HepG2 (cell line): ENCODE measurements around the gene ADGRV1. TPM values are rescaled to one million over a fixed set of nuclear protein-coding genes. Genes with fewer than 3 reads are reported as not detected.

Experiments
- ATAC-seq: fragments of 200-7000 bp; cut with Tn5 transposase; 3 replicates; pipeline ENCODE4 v1.9.1; 2020; ENCODE audit warnings: mild to moderate bottlenecking, moderate library complexity
- BruUV-seq: library from RNA; stranded (reverse); fragments of 400-500 nt; replicated peaks from 2 replicates; lab custom pipeline; 2021; lab: Mats Ljungman, UMichigan
- CTCF ChIA-PET: fragments of 300-600 bp; formaldehyde crosslinking; extraction: SDS; loops from one replicate; lab custom pipeline; 2021; ENCODE audit warnings: low total read pairs, inconsistent platforms, low intra/inter-chr PET ratio; lab: Yijun Ruan, JAX
- POLR2A ChIA-PET: fragments of 350-600 bp; sonication (Branson Sonifier 250); formaldehyde crosslinking; loops from one replicate; lab custom pipeline; 2020; ENCODE audit warnings: antibody characterized with exemption, inconsistent platforms; lab: Yijun Ruan, JAX
- DNase-seq: peaks from one replicate; pipeline ENCODE4 v3.0.0-alpha.2; 2015; ENCODE audit warnings: low spot score
- FAIRE-seq: peaks from 3 replicates; lab custom pipeline; 2011; peaks lifted over from hg19 to GRCh38; lab: Jason Lieb, UNC
- H2AFZ ChIP-seq: one replicate; pipeline ENCODE4 v1.6.1; 2011; ENCODE audit warnings: low read length, inconsistent platforms
- H3K27ac ChIP-seq: fragments of 300-600 bp; 3 replicates; pipeline ENCODE4 v1.8.0; 2011; ENCODE audit warnings: mixed run types, mild to moderate bottlenecking, mixed read lengths, low read length, inconsistent platforms; ENCODE audit not compliant: insufficient read depth; ENCODE audit errors: extremely low read length
- H3K27me3 ChIP-seq, 2 experiments: fragments of 200-600 bp in 1 of 2; 2 replicates in 1 of 2; 3 replicates in 1 of 2; pipeline versions ENCODE4 v1.6.0 to v1.8.0; 2011; ENCODE audit warnings: low read length in 2 of 2, mild to moderate bottlenecking in 2 of 2, moderate library complexity in 2 of 2, inconsistent platforms in 1 of 2; ENCODE audit not compliant: insufficient read depth in 2 of 2, control insufficient read depth in 1 of 2
- H3K36me3 ChIP-seq, 2 experiments: fragments of 200-600 bp in 1 of 2; replicated peaks in 1 of 2; 2 replicates in 1 of 2; 3 replicates in 1 of 2; pipeline versions ENCODE4 v1.5.1 to v1.8.0; 2011; ENCODE audit warnings: low read length in 2 of 2, inconsistent platforms in 1 of 2; ENCODE audit not compliant: insufficient read depth in 2 of 2, control insufficient read depth in 1 of 2
- H3K4me1 ChIP-seq: 2 replicates; pipeline ENCODE4 v1.5.1; 2012; ENCODE audit warnings: low read length, inconsistent platforms; ENCODE audit not compliant: insufficient read depth
- H3K4me2 ChIP-seq: 2 replicates; pipeline ENCODE4 v1.6.0; 2011; ENCODE audit warnings: low read depth, low read length, inconsistent platforms
- H3K4me3 ChIP-seq, 3 experiments: fragments of 200-600 bp in 1 of 3; sonication (generic), shearing (Covaris generic) in 1 of 3; replicated peaks in 1 of 3; 2 replicates each; pipeline ENCODE4 v1.5.1; 2011 to 2016; ENCODE audit warnings: low read length in 3 of 3, inconsistent platforms in 2 of 3, low read depth in 2 of 3, mild to moderate bottlenecking in 2 of 3, control low read depth in 1 of 3, mixed read lengths in 1 of 3; ENCODE audit not compliant: insufficient read depth in 1 of 3
- H3K79me2 ChIP-seq: one replicate; pipeline ENCODE4 v1.6.1; 2011; ENCODE audit warnings: low read length, inconsistent platforms; ENCODE audit not compliant: insufficient read depth
- H3K9ac ChIP-seq: 2 replicates; pipeline ENCODE4 v1.6.0; 2011; ENCODE audit warnings: mild to moderate bottlenecking, low read depth, low read length, inconsistent platforms; ENCODE audit not compliant: insufficient read depth
- H3K9me3 ChIP-seq: 2 replicates; pipeline ENCODE4 v1.5.1; 2012; ENCODE audit warnings: mild to moderate bottlenecking, low read length
- H4K20me1 ChIP-seq: 2 replicates; pipeline ENCODE4 v1.6.0; 2011; ENCODE audit warnings: inconsistent platforms, mild to moderate bottlenecking, low read length, moderate library complexity; ENCODE audit not compliant: insufficient read depth
- CBX1 ChIP-seq: IDR thresholded peaks from one replicate; pipeline ENCODE4 v1.6.1; 2016; ENCODE audit warnings: antibody characterized with exemption, low read depth
- TAF15 ChIP-seq: fragments of 200-400 bp; formaldehyde crosslinking; IDR thresholded peaks from one replicate; pipeline ENCODE4 v1.6.1; 2018; ENCODE audit warnings: mild to moderate bottlenecking, low read depth, low read length; ENCODE audit not compliant: poor library complexity, severe bottlenecking
- ZNF441 ChIP-seq: sonication (generic); formaldehyde crosslinking; IDR thresholded peaks from 2 replicates; pipeline ENCODE4 v1.7.0; 2021; ENCODE audit warnings: missing genetic modification reagents, borderline replicate concordance
- WGBS: methylation state at CpG from one replicate; pipeline ENCODE4 v1.1.6; 2017; ENCODE audit warnings: low lambda C conversion rate; 5-methylcytosine and 5-hydroxymethylcytosine counted together
- in situ Hi-C: cut with HindIII; loops from 2 replicates; pipeline ENCODE4 v1.10.0; 2017; ENCODE audit warnings: low pct_unique_long_range_greater_than_20kb; ENCODE audit not compliant: extremely low pct_ligation_motif_present
- intact Hi-C: fragments of 100-400 bp; cut with micrococcal nuclease; formaldehyde crosslinking; loops from one replicate; pipeline ENCODE4 v1.10.0; 2022; ENCODE audit not compliant: unreplicated experiment
- polyA plus RNA-seq, 8 experiments: library from polyadenylated mRNA; depleted of rRNA in 3 of 8; stranded (reverse) in 7 of 8; unstranded in 1 of 8; fragments of >200 nt; fragmentation: Illumina TruSeq in 4 of 8; extraction: Trizol in 4 of 8; gene quantifications; 2 replicates each; pipeline versions ENCODE4 v1.2.1 to v1.2.3, GENCODE V29; 2011 to 2016; ENCODE audit warnings: low read depth in 4 of 8, missing spikeins in 1 of 8, mixed read lengths in 1 of 8; ENCODE audit not compliant: insufficient read depth in 1 of 8
- total RNA-seq, 5 experiments: library from RNA; depleted of rRNA; stranded (reverse); fragments of >200 nt; fragmentation: Illumina TruSeq; extraction: Trizol; gene quantifications; 2 replicates each; pipeline ENCODE4 v1.2.3, GENCODE V29; 2016; ENCODE audit warnings: low read depth in 1 of 5
- TF ChIP-seq, protein P1 (sequence below): sonication (generic); formaldehyde crosslinking; conservative IDR thresholded peaks from 2 replicates; pipeline ENCODE4 v1.4.0; 2020; ENCODE audit warnings: mild to moderate bottlenecking, missing genetic modification reagents, moderate library complexity

ADGRV1 gene
- total and polyA plus RNA-seq, 2 of the 13 experiments (the other 11 are each of a cell fraction or from before 2014, with no cell fraction given) = 1.7 to 3.9 TPM

DNA sequence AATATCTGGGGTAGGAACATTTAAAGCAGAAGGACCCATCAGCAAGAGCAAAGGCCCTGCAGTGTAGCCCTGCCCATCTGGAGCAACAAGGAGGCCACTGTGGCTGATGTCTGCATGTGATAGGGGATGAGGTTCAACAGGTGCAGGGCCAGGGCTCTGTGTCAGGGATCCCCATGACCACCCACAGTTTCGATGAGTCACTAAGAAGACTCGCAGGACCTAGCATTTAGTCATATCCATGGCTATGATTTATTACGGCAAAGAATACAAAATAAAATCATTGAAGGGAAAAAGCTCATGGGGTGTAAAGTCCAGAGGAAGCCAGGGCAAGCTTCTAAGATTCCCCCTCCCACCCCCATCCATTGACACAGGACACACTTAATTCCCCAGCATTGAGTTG, 188.6 kb downstream of the ADGRV1 start:
- ATAC-seq = no peak
- intact Hi-C loops = no loop called here

DNA sequence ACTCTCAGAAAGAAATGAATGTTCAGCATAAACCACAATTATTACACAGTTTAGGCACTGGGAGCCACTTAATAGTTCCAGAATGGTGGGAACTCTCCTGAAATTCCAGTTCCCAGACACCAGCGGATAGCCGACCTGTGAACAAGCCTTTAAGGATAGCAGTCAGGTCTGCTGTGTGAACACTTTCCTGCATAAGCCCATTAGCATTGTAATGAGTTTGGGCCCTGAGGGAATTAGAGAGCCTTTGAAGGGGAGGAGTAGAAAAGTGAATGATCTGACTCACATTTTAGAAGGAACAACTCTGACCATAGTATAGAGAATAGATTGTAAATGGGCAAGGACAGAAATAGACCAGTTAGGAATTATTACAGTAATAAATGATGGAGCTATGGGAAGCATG, 189.1 kb downstream of the ADGRV1 start:
- POLR2A ChIA-PET = no interaction called here
- Histone ChIP-seq H2AFZ (no peak overlapping the region), H4K20me1 (no peaks in the 10 kb centered on the region), H3K36me3 (no peaks in the 10 kb centered on the region), H3K79me2 (no peaks in the 10 kb centered on the region), H3K4me1 (no peaks in the 10 kb centered on the region), H3K9me3 (no peaks in the 10 kb centered on the region; the same call in 1 of the 2 replicates), H3K4me3 (no peak overlapping the region), H3K27me3 (no peaks in the 10 kb centered on the region), H3K27ac (no peak overlapping the region), H3K9ac (no peak overlapping the region), H3K4me2 (no peak overlapping the region)
- ATAC-seq (no peak), DNase-seq (no peak), FAIRE-seq (no peak)
- CTCF ChIA-PET = no interaction called here
- WGBS = 0% methylated on average over 2 of the region's 2 CpGs
- in situ Hi-C loops (no loop called here), intact Hi-C loops (no loop called here)
- BruUV-seq = no TSS peak
- TF ChIP-seq, protein P1, sequence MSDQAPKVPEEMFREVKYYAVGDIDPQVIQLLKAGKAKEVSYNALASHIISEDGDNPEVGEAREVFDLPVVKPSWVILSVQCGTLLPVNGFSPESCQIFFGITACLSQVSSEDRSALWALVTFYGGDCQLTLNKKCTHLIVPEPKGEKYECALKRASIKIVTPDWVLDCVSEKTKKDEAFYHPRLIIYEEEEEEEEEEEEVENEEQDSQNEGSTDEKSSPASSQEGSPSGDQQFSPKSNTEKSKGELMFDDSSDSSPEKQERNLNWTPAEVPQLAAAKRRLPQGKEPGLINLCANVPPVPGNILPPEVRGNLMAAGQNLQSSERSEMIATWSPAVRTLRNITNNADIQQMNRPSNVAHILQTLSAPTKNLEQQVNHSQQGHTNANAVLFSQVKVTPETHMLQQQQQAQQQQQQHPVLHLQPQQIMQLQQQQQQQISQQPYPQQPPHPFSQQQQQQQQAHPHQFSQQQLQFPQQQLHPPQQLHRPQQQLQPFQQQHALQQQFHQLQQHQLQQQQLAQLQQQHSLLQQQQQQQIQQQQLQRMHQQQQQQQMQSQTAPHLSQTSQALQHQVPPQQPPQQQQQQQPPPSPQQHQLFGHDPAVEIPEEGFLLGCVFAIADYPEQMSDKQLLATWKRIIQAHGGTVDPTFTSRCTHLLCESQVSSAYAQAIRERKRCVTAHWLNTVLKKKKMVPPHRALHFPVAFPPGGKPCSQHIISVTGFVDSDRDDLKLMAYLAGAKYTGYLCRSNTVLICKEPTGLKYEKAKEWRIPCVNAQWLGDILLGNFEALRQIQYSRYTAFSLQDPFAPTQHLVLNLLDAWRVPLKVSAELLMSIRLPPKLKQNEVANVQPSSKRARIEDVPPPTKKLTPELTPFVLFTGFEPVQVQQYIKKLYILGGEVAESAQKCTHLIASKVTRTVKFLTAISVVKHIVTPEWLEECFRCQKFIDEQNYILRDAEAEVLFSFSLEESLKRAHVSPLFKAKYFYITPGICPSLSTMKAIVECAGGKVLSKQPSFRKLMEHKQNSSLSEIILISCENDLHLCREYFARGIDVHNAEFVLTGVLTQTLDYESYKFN (CRISPR knock-in tag) = no peak
- no peak for TF ChIP-seq TAF15

More for the DNA sequence above, 188.6 kb downstream of the ADGRV1 start:
- ChIA-PET POLR2A (no interaction called here), CTCF (no interaction called here)
- FAIRE-seq = no peak
- TF ChIP-seq CBX1 (no peak), ZNF441 (CRISPR knock-in tag) (no peak)
- H2AFZ ChIP-seq = no peak overlapping the region
- WGBS = 0% methylated on average over 3 of the region's 3 CpGs
- no peaks in the 10 kb centered on the region; the same call in 1 of the 2 replicates for H3K9me3 ChIP-seq
- no peak overlapping the region for H3K27ac ChIP-seq
- no peak overlapping the region for H3K4me2 ChIP-seq
- no peaks in the 10 kb centered on the region for H3K27me3 ChIP-seq
- BruUV-seq = no TSS peak
- no peak overlapping the region for H3K9ac ChIP-seq
- H3K4me1 ChIP-seq = no peaks in the 10 kb centered on the region
- DNase-seq = no peak
- in situ Hi-C loops = no loop called here
- H3K4me3 ChIP-seq = no peak overlapping the region
- H3K36me3 ChIP-seq = no peaks in the 10 kb centered on the region
- no peaks in the 10 kb centered on the region for H3K79me2 ChIP-seq
- no peaks in the 10 kb centered on the region for H4K20me1 ChIP-seq
